T-helper 1 cell (primary cell): ENCODE results near the gene VRK1.
"Not testable (repeated sequence)": the region's sequence is repeated elsewhere in the genome, so short reads cannot be mapped to it uniquely, and the experiment has no call there.

Experiments used
- DNase-seq, 5 donors: peaks; one replicate each; pipeline ENCODE4 v3.0.0-alpha.2; 2012 to 2020
- total RNA-seq, 4 donors: gene quantifications; one replicate each; lab custom pipeline; 2026; lab: John Stamatoyannopoulos, UW

VRK1 gene
- total RNA-seq = 42.9 to 62.4 (median 55.6) reads per million in 4 donors

- DNase-seq = peak; percentile 84 to 95 (median 91)
Observed at GRCh38 chr14:96796851-96797581, at the start of gene VRK1. VRK1 (plus strand) TSS chr14:96797382; CDS start chr14:96833472, 36,090 bp downstream.

GRCh38 chr14:96747608-96748007 lies 49.6 kb upstream of the VRK1 start:
- DNase-seq = no peak

GRCh38 chr14:96748362-96748761 lies 48.8 kb upstream of the VRK1 start:
- no peak for DNase-seq

GRCh38 chr14:96751505-96751904 lies 45.7 kb upstream of the VRK1 start:
- DNase-seq = no peak

GRCh38 chr14:96752125-96752524 lies 45.1 kb upstream of the VRK1 start:
- DNase-seq = no peak

GRCh38 chr14:96752594-96752993 lies 44.6 kb upstream of the VRK1 start:
- no peak for DNase-seq

GRCh38 chr14:96754162-96754844 lies 42.9 kb upstream of the VRK1 start:
- DNase-seq = no peak

- no peak for DNase-seq
Observed at GRCh38 chr14:96754845-96755184, 42.4 kb upstream of the VRK1 start.

GRCh38 chr14:96756745-96757144 lies 40.4 kb upstream of the VRK1 start:
- no peak for DNase-seq

- no peak for DNase-seq
Observed at GRCh38 chr14:96757456-96757855, 39.7 kb upstream of the VRK1 start.

- no peak for DNase-seq
Observed at GRCh38 chr14:96761066-96761465, 36.1 kb upstream of the VRK1 start.

GRCh38 chr14:96762650-96763049 lies 34.5 kb upstream of the VRK1 start:
- peak in 2 of 5 donors; percentile 8 to 37 for DNase-seq

GRCh38 chr14:96764012-96764411 lies 33.2 kb upstream of the VRK1 start:
- no peak for DNase-seq

GRCh38 chr14:96765205-96765604 lies 32.0 kb upstream of the VRK1 start:
- not testable (repeated sequence) for DNase-seq

GRCh38 chr14:96772929-96773328 lies 24.3 kb upstream of the VRK1 start:
- no peak for DNase-seq

GRCh38 chr14:96776791-96777190 lies 20.4 kb upstream of the VRK1 start:
- no peak for DNase-seq

- DNase-seq = no peak
Observed at GRCh38 chr14:96780500-96780899, 16.7 kb upstream of the VRK1 start.

- no peak for DNase-seq
Observed at GRCh38 chr14:96781371-96781770, 15.8 kb upstream of the VRK1 start.

GRCh38 chr14:96782436-96782835 lies 14.7 kb upstream of the VRK1 start:
- DNase-seq = no peak

- DNase-seq = no peak
Observed at GRCh38 chr14:96783043-96783914, 13.9 kb upstream of the VRK1 start.

- DNase-seq = no peak
Observed at GRCh38 chr14:96783915-96784224, 13.3 kb upstream of the VRK1 start.

- DNase-seq = no peak
Observed at GRCh38 chr14:96790186-96790585, 7.0 kb upstream of the VRK1 start.

GRCh38 chr14:96790706-96791105 lies 6.5 kb upstream of the VRK1 start:
- no peak for DNase-seq

GRCh38 chr14:96792003-96792402 lies 5.2 kb upstream of the VRK1 start:
- DNase-seq = no peak
